D721Med (cell line): ENCODE results near the gene AP3S1.
"Not testable (repeated sequence)": the region's sequence is repeated elsewhere in the genome, so short reads cannot be mapped to it uniquely, and the experiment has no call there.

Source experiments
- DNase-seq: peaks from one replicate; pipeline ENCODE4 v3.0.0; 2011; ENCODE audit warnings: low spot score; ENCODE audit not compliant: insufficient read length
- FAIRE-seq: peaks from 2 replicates; lab custom pipeline; 2011; peaks lifted over from hg19 to GRCh38; lab: Jason Lieb, UNC
- CTCF ChIP-seq: IDR thresholded peaks from 2 replicates; pipeline ENCODE4 v1.5.1; 2012; ENCODE audit warnings: mild to moderate bottlenecking, control low read depth; ENCODE audit not compliant: insufficient read depth; ENCODE audit errors: missing control alignments

The AP3S1 gene

GRCh38 chr5:115920171-115920725 lies 78.5 kb downstream of the AP3S1 start:
- TF ChIP-seq CTCF = no peak
- DNase-seq (no peak), FAIRE-seq (no peak)

- FAIRE-seq, DNase-seq: not testable (repeated sequence)
Measured at GRCh38 chr5:115928578-115929407, 87.1 kb downstream of the AP3S1 start.

- not testable (repeated sequence) for FAIRE-seq, DNase-seq
Measured at GRCh38 chr5:115930171-115930570, 88.4 kb downstream of the AP3S1 start.

DNA sequence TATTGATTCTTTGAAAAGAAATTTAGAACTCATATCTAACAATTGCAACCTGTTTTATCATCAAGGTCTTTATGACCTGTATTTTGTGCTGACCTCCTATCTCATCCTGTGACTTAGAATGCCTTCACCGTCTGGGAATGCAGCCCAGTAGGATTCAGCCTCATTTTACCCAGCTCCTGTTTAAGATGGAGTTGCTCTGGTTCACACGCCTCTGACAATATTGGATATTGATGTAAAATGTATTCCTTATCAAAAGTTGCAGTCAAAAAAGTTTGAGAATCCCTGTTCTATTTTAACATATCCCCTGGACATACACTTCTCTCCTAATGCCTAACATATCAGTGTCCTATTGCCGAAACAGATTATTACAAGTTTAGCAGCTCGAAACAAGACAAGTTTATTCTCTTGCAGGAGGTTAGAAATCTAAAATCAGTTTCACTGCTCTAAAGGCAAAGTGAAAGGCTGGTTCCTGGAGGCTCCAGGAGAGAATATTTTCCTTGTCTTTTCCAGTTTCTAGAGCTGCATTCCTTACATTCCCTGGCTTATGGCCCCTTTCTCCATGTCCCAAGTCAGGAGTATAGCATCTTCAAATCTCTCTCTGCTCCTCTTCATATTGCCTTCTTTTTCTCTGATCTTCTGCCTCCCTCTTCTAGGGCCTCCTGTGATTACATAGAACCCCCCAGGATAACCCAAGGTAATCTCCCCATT lies 89.0 kb downstream of the AP3S1 start:
- DNase-seq (no peak), FAIRE-seq (no peak)
- TF ChIP-seq CTCF = no peak

- no peak for TF ChIP-seq CTCF
- no peak for FAIRE-seq
Measured at GRCh38 chr5:115932991-115933390, 91.3 kb downstream of the AP3S1 start.

DNA sequence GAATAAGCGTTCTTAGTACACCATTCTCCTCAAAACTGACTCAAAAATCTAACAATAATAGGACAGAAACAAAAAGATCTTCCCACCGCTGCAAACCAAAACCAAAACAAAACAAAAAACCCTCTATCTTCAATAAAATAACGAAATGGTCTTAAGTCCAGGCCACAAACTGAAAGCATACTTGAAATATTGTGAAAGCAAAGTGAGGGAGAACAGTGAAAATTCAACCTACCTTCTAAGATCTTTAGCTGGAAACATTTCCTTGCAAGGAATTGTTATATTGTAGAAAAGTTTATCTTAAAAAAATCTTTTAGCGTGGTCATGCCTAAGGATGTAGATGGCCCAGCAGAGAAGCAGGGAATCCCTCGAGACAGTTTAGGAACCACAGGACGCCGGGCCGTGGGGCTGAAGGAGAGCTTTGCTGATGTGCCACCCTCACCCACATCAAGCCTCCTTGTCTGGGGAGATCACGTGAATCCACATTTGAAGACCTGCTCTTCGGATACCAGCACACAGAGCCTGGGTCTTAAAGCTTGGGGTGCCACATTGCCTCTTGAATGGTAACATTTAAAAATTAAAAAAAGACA lies 92.7 kb downstream of the AP3S1 start:
- DNase-seq (no peak), FAIRE-seq (no peak)
- no peak for TF ChIP-seq CTCF

More at GRCh38 chr5:115932991-115933390, 91.3 kb downstream of the AP3S1 start:
- no peak for DNase-seq

GRCh38 chr5:115936031-115936430 lies 94.3 kb downstream of the AP3S1 start:
- no peak for FAIRE-seq
- no peak for TF ChIP-seq CTCF
- no peak for DNase-seq

DNA sequence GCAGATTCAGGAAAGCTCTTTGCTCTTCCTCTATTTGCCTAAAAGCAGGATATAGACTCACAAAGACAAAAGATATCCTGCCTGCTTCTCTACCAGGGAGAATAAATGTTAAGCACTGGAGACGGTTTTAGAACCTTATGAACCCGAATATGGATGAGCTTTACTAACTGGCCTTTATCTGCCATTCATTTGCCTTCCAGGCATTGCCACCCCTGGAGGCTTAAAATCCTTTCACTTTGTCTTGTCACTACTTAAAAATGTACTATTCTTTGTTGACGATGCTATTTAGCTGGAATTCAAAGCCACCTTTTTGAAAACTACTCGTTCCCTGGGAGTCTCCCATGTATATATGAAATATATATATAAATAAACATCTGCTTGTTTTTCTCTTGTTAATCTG lies 97.3 kb downstream of the AP3S1 start:
- DNase-seq = no peak
- FAIRE-seq = no peak
- TF ChIP-seq CTCF = no peak
